Stimulated activated naive CD4-positive, alpha-beta T cell (primary cell): ENCODE data around the gene PEX19.

Source experiments
- DNase-seq, 6 experiments: peaks; one replicate each; lab custom pipeline; 2025; lab: John Stamatoyannopoulos, UW

PEX19 gene

GRCh38 chr1:160277330-160277729 lies 7.6 kb downstream of the PEX19 start:
- DNase-seq, result no peak

- DNase-seq, result no peak
These were observed 13.9 kb downstream of the PEX19 start for GRCh38 chr1:160271025-160271424.

GRCh38 chr1:160267284-160267991 lies 17.5 kb downstream of the PEX19 start:
- DNase-seq, result no peak

- no peak for DNase-seq
These were observed 20.1 kb downstream of the PEX19 start for GRCh38 chr1:160264795-160265307.

- peak; percentile 92 to 96 (median 96) for DNase-seq
These were observed 22.8 kb downstream of the PEX19 start, which contains the start of gene DCAF8 for GRCh38 chr1:160261893-160262794. TSS of gene DCAF8 (minus strand) at chr1:160262549. CDS start at chr1:160244008, 18,541 bp downstream.

GRCh38 chr1:160261556-160261892 lies 23.4 kb downstream of the PEX19 start:
- DNase-seq, result peak; percentile 56 to 81 (median 70)

GRCh38 chr1:160260406-160261382 lies 24.2 kb downstream of the PEX19 start:
- no peak for DNase-seq

- no peak for DNase-seq
These were observed 26.6 kb downstream of the PEX19 start for GRCh38 chr1:160258177-160258798.

- no peak for DNase-seq
These were observed 27.4 kb downstream of the PEX19 start for GRCh38 chr1:160257411-160258015.

GRCh38 chr1:160256396-160257046 lies 28.4 kb downstream of the PEX19 start:
- no peak for DNase-seq

- DNase-seq, result no peak
These were observed 29.1 kb downstream of the PEX19 start for GRCh38 chr1:160255781-160256300.

GRCh38 chr1:160251687-160252526 lies 33.0 kb downstream of the PEX19 start:
- DNase-seq, result peak; percentile 5 to 63 (median 55)

- no peak for DNase-seq
These were observed 33.9 kb downstream of the PEX19 start for GRCh38 chr1:160251011-160251410.

GRCh38 chr1:160247053-160247452 lies 37.9 kb downstream of the PEX19 start:
- no peak for DNase-seq

GRCh38 chr1:160245434-160245833 lies 39.5 kb downstream of the PEX19 start:
- no peak for DNase-seq

GRCh38 chr1:160244209-160244608 lies 40.7 kb downstream of the PEX19 start:
- DNase-seq, result no peak

GRCh38 chr1:160243767-160244166 lies 41.2 kb downstream of the PEX19 start:
- DNase-seq, result no peak

GRCh38 chr1:160239582-160240299 lies 45.2 kb downstream of the PEX19 start:
- DNase-seq, result no peak
